IPS DF 19.7 (cell line): ENCODE data around the gene UNC119B.
A peak's percentile ranks its signal among the peaks of the same experiment; 100 is the strongest.

Experiments used
- DNase-seq: peaks from one replicate; pipeline ENCODE4 v3.0.0-alpha.2; 2013; ENCODE audit warnings: low read depth, low spot score

The UNC119B gene

GRCh38 chr12:120688527-120689071, 21.7 kb upstream of the UNC119B start:
- DNase-seq: no peak

GRCh38 chr12:120689397-120690082, 20.7 kb upstream of the UNC119B start:
- DNase-seq: no peak

GRCh38 chr12:120690083-120690450, 20.2 kb upstream of the UNC119B start:
- DNase-seq: no peak

- no peak for DNase-seq
Measured at GRCh38 chr12:120690978-120691377, 19.3 kb upstream of the UNC119B start.

- DNase-seq: no peak
Measured at GRCh38 chr12:120692524-120693033, 17.7 kb upstream of the UNC119B start.

- no peak for DNase-seq
Measured at GRCh38 chr12:120693848-120694247, 16.4 kb upstream of the UNC119B start.

- DNase-seq: no peak
Measured at GRCh38 chr12:120696626-120697025, 13.6 kb upstream of the UNC119B start.

GRCh38 chr12:120697344-120697743, 12.9 kb upstream of the UNC119B start:
- DNase-seq: no peak

GRCh38 chr12:120698665-120699064, 11.6 kb upstream of the UNC119B start:
- no peak for DNase-seq

- no peak for DNase-seq
Measured at GRCh38 chr12:120699553-120699952, 10.7 kb upstream of the UNC119B start.

- no peak for DNase-seq
Measured at GRCh38 chr12:120700886-120701285, 9.4 kb upstream of the UNC119B start.

- DNase-seq: no peak
Measured at GRCh38 chr12:120702637-120703036, 7.6 kb upstream of the UNC119B start.

- no peak for DNase-seq
Measured at GRCh38 chr12:120703311-120703942, 6.8 kb upstream of the UNC119B start.

- DNase-seq: no peak
Measured at GRCh38 chr12:120705618-120706017, 4.6 kb upstream of the UNC119B start.

- no peak for DNase-seq
Measured at GRCh38 chr12:120706029-120706428, 4.2 kb upstream of the UNC119B start.

- no peak for DNase-seq
Measured at GRCh38 chr12:120708651-120709050, 1.6 kb upstream of the UNC119B start.

GRCh38 chr12:120710805-120711296, 593 bp downstream of the UNC119B start:
- no peak for DNase-seq

GRCh38 chr12:120711411-120711810, 1.2 kb downstream of the UNC119B start:
- DNase-seq: no peak

GRCh38 chr12:120712610-120713009, 2.4 kb downstream of the UNC119B start:
- DNase-seq: no peak

GRCh38 chr12:120713861-120714482, 3.7 kb downstream of the UNC119B start:
- peak; percentile 50 for DNase-seq

- no peak for DNase-seq
Measured at GRCh38 chr12:120718055-120718454, 7.8 kb downstream of the UNC119B start.

- no peak for DNase-seq
Measured at GRCh38 chr12:120719072-120719471, 8.8 kb downstream of the UNC119B start.
